Fibroblast of the aortic adventitia (primary cell): ENCODE data around the gene CCDC28A. TPM values are rescaled to one million over a fixed set of nuclear protein-coding genes. Genes with fewer than 3 reads are reported as not detected.

Source experiments
- DNase-seq: peaks from one replicate; pipeline ENCODE4 v3.0.0-alpha.2; 2010; ENCODE audit warnings: low read depth
- H3K4me3 ChIP-seq: 2 replicates; pipeline ENCODE4 v1.5.1; 2011; ENCODE audit warnings: low read depth, mild to moderate bottlenecking, control low read depth, low read length, moderate library complexity
- total RNA-seq: library from RNA; depleted of rRNA; stranded (reverse); fragments of >200 nt; gene quantifications from 2 replicates; pipeline ENCODE4 v1.2.3, GENCODE V29; 2012; ENCODE audit warnings: low replicate concordance
- TF ChIP-seq, protein P1 (sequence below): IDR thresholded peaks from 2 replicates; pipeline ENCODE4 v1.5.1; 2011; ENCODE audit warnings: mild to moderate bottlenecking, low read length, control low read depth, inconsistent platforms; ENCODE audit not compliant: insufficient read depth

CCDC28A gene
- total RNA-seq, 1 donor = 11.7 TPM

DNA sequence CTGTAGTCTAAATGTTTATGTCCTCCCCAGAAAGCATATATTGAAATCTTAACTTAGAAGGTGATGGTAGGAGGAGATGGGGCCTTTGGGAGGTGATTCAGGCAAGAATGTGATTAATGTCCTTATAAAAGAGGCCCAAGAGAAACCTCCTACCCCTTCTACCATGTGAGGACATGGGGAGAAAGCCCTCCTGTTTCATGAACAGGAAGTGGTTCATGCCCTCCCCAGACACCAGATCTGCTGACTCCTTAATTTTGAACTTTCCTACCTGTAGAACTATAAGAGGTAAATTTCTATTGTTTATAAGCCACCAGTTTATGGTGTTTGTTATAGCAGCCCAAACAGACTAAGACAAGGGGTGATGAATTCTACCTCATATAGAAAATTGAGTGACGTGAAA lies 13.6 kb downstream of the CCDC28A start:
- DNase-seq = no peak
- TF ChIP-seq, protein P1, sequence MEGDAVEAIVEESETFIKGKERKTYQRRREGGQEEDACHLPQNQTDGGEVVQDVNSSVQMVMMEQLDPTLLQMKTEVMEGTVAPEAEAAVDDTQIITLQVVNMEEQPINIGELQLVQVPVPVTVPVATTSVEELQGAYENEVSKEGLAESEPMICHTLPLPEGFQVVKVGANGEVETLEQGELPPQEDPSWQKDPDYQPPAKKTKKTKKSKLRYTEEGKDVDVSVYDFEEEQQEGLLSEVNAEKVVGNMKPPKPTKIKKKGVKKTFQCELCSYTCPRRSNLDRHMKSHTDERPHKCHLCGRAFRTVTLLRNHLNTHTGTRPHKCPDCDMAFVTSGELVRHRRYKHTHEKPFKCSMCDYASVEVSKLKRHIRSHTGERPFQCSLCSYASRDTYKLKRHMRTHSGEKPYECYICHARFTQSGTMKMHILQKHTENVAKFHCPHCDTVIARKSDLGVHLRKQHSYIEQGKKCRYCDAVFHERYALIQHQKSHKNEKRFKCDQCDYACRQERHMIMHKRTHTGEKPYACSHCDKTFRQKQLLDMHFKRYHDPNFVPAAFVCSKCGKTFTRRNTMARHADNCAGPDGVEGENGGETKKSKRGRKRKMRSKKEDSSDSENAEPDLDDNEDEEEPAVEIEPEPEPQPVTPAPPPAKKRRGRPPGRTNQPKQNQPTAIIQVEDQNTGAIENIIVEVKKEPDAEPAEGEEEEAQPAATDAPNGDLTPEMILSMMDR = no peak

DNA sequence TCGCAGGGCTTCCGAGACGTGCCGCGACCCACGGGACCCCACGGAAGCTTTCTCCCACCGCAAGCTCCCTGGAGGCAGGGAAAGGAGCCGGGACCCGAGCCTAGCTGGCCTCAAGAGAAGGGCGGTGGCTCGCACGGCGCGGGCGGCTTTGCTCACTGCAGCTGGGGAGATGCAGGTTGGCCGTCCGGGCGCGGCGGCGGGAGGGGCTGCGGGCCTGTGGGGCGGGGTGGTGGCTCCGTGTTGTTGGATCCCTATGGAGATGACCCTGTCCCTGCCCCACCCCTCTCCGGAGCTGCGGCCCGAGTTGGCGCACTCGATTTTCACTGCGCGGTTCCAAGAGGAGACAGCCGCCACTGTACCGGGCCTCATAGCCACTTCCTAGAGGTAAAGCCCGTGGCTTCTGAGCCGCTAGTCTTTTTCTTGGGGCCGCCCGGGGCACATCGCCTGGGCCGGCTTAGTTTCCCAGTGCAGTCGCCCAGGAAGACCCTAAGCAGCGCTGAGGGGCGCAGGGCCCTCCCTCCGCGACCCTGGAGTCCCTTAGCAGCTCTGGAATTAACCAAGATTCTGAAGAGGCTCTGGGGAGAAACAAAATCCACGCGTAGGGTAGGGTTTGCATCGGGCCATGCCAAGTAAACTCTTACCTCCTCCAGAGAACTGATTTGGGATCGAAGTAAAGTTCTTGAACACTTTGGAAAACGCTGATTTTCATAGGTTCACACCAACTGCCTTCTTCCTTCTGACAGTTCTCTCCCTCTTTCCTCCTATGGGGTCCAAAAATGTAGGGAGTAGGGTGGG lies 22.4 kb downstream of the CCDC28A start, which contains the start of gene ECT2L:
TSS of gene ECT2L (plus strand) at position 279 of the 795 bp plus-strand sequence. CDS start 17,188 bp downstream, outside the sequence.
- DNase-seq = peak; percentile 22
- peak within 1 kb of the TSS; percentile 13 for H3K4me3 ChIP-seq
- TF ChIP-seq, protein P1 = no peak

More for the DNA sequence above, 13.6 kb downstream of the CCDC28A start:
- H3K4me3 ChIP-seq = no peak overlapping the region

GRCh38 chr6:138796771-138797170 lies 23.2 kb downstream of the CCDC28A start:
- no peak overlapping the region for H3K4me3 ChIP-seq
- no peak for DNase-seq
- TF ChIP-seq, protein P1 = no peak

DNA sequence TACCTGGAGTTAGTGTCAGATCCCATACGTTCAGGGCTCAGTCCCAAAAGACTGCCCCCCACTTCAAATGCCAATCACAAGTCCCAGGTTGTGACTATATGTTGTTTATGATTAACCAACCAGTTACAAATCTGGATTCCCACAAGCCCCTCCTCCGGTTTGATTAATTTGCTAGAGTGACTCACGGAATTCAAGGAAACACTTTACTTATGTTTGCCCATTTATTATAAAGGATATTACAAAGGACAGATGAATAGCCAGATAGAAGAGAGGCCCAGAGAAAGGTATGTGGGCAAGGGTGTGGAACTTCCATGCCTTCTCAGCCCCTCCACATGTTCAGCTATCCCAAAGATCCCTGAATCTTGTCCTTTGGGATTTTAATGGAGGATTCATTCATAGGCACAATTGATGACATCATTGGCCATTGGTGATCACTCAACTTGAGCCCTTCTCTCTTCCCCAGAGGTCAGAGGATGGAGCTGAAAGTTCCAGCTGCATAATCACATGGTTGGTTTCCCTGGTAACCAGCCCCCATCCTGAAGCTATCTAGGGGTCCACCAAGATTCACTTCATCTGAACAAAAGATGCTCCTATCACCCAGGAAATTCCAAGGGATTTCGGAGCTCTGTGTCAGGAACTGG lies 24.4 kb downstream of the CCDC28A start:
- no peak for DNase-seq
- TF ChIP-seq, protein P1 = no peak

GRCh38 chr6:138800377-138801150 lies 27.0 kb downstream of the CCDC28A start:
- TF ChIP-seq, protein P1 = no peak
- DNase-seq = no peak
- H3K4me3 ChIP-seq = no peak overlapping the region

More for the DNA sequence above, 24.4 kb downstream of the CCDC28A start:
- no peak overlapping the region for H3K4me3 ChIP-seq

- TF ChIP-seq, protein P1 = no peak
- DNase-seq = no peak
These were observed 29.8 kb downstream of the CCDC28A start for GRCh38 chr6:138803331-138803730.

More at GRCh38 chr6:138803331-138803730, 29.8 kb downstream of the CCDC28A start:
- H3K4me3 ChIP-seq = no peak overlapping the region
